Measurements from ENCODE around the gene DLAT.

GRCh38 chr11:112100462-112100861, 75.3 kb downstream of the DLAT start:
- no peak for TF ChIP-seq EZH2 (IDR thresholded peaks at IDR 0.05; ENCODE audit: low read depth, unreplicated experiment)
- no peak for TF ChIP-seq CTCF (conservative IDR thresholded peaks at IDR 0.05; ENCODE audit: low read depth in 2 of 2)
- TF ChIP-seq EZH2phosphoT487 (IDR thresholded peaks at IDR 0.05; ENCODE audit: unreplicated experiment): no peak
- no peak for TF ChIP-seq POLR2AphosphoS5 (IDR thresholded peaks at IDR 0.05; ENCODE audit: low read depth)
- no peak for TF ChIP-seq ETS1 (IDR thresholded peaks at IDR 0.05)
- no peak for TF ChIP-seq REST (IDR thresholded peaks at IDR 0.05; ENCODE audit: unreplicated experiment)
- no peak for TF ChIP-seq STAT1 (IDR thresholded peaks at IDR 0.05; ENCODE audit: unreplicated experiment)
- TF ChIP-seq NANOG (IDR thresholded peaks at IDR 0.05; ENCODE audit: borderline replicate concordance): no peak
- no peak for TF ChIP-seq JUNB (IDR thresholded peaks at IDR 0.05; ENCODE audit: unreplicated experiment)
- TF ChIP-seq ZNF114 (CRISPR knock-in tag; IDR thresholded peaks at IDR 0.05): no peak
- no peak for TF ChIP-seq ZNF462 (CRISPR knock-in tag; IDR thresholded peaks at IDR 0.05)
